Panc1 (cell line): ENCODE data around the gene TCEA3. TPM values are rescaled to one million over a fixed set of nuclear protein-coding genes. Genes with fewer than 3 reads are reported as not detected.

ENCODE experiments used
- ATAC-seq: fragments of 200-7000 bp; cut with Tn5 transposase; 2 replicates; pipeline ENCODE4 v1.9.1; 2020; ENCODE audit warnings: mild to moderate bottlenecking, moderate library complexity
- Bru-seq: library from RNA; stranded (reverse); fragments of 400-500 nt; gene quantifications from one replicate; lab custom pipeline; 2021; lab: Mats Ljungman, UMichigan
- BruChase-seq, 2 experiments: library from RNA; stranded (reverse); fragments of 400-500 nt; gene quantifications; one replicate each; lab custom pipeline; 2021; lab: Mats Ljungman, UMichigan
- BruUV-seq: library from RNA; stranded (reverse); fragments of 400-500 nt; replicated peaks from 2 replicates; lab custom pipeline; 2021; lab: Mats Ljungman, UMichigan
- CTCF ChIA-PET: fragments of 300-600 bp; sonication (Branson Sonifier 250); formaldehyde crosslinking; loops from one replicate; lab custom pipeline; 2022; ENCODE audit warnings: antibody characterized with exemption; lab: Charles Lee
- POLR2A ChIA-PET: fragments of 300-600 bp; sonication (Branson Sonifier 250); formaldehyde crosslinking; loops from one replicate; lab custom pipeline; 2022; ENCODE audit warnings: antibody characterized with exemption; lab: Charles Lee
- DNase-seq: peaks from one replicate; pipeline ENCODE4 v3.0.0-alpha.2; 2010; ENCODE audit warnings: low read depth, low spot score
- H3K27ac ChIP-seq: 2 replicates; pipeline ENCODE4 v1.5.1; 2011; ENCODE audit warnings: mild to moderate bottlenecking, low read length, inconsistent platforms
- H3K27me3 ChIP-seq: fragments of 200-500 bp; sonication (Bioruptor generic); 2 replicates; pipeline ENCODE4 v1.6.0; 2014; ENCODE audit warnings: low read length, inconsistent platforms; ENCODE audit not compliant: control insufficient read depth, insufficient read depth
- H3K36me3 ChIP-seq: fragments of 200-500 bp; sonication (Bioruptor generic); 2 replicates; pipeline ENCODE4 v1.5.1; 2014; ENCODE audit warnings: inconsistent platforms, mild to moderate bottlenecking, low read length, moderate library complexity; ENCODE audit not compliant: control insufficient read depth, insufficient read depth
- H3K4me1 ChIP-seq: 2 replicates; pipeline ENCODE4 v1.5.1; 2011; ENCODE audit warnings: inconsistent platforms, mild to moderate bottlenecking, low read length, moderate library complexity; ENCODE audit not compliant: control insufficient read depth, insufficient read depth
- H3K4me3 ChIP-seq, 2 experiments: 2 replicates each; pipeline ENCODE4 v1.5.1; 2011 to 2012; ENCODE audit warnings: low read depth in 2 of 2, low read length in 2 of 2, mild to moderate bottlenecking in 2 of 2, inconsistent platforms in 1 of 2, moderate library complexity in 1 of 2
- H3K9me3 ChIP-seq: fragments of 200-500 bp; sonication (Bioruptor generic); 2 replicates; pipeline ENCODE4 v1.5.1; 2014; ENCODE audit warnings: low read depth, mild to moderate bottlenecking, inconsistent platforms, low read length, moderate library complexity; ENCODE audit not compliant: control insufficient read depth, insufficient read depth
- POLR2AphosphoS5 ChIP-seq: IDR thresholded peaks from 2 replicates; pipeline ENCODE4 v1.6.1; 2012; ENCODE audit warnings: mild to moderate bottlenecking, low read depth, low read length, moderate library complexity
- SIN3A ChIP-seq: IDR thresholded peaks from 2 replicates; pipeline ENCODE4 v1.6.1; 2012; ENCODE audit warnings: low read depth, mild to moderate bottlenecking, low read length, moderate library complexity, borderline replicate concordance; ENCODE audit not compliant: insufficient read depth
- TCF7L2 ChIP-seq: IDR thresholded peaks from 2 replicates; pipeline ENCODE4 v1.6.1; 2011; ENCODE audit warnings: mild to moderate bottlenecking, low read depth, low read length, inconsistent platforms
- in situ Hi-C: cut with HindIII; loops from 2 replicates; pipeline ENCODE4 v1.10.0; 2016; ENCODE audit warnings: low sequenced_read_pairs, low pct_unique_long_range_greater_than_20kb
- intact Hi-C: fragments of 100-400 bp; cut with micrococcal nuclease; formaldehyde crosslinking; loops from one replicate; pipeline ENCODE4 v1.10.0; 2022; ENCODE audit not compliant: unreplicated experiment
- long read RNA-seq: library from polyadenylated mRNA; unstranded; transcript quantifications from one replicate; pipeline ENCODE4 v2.0.0, GENCODE V29; 2021; ENCODE audit not compliant: unreplicated experiment
- polyA plus RNA-seq: library from polyadenylated mRNA; unstranded; fragments of >200 nt; gene quantifications from one replicate; pipeline ENCODE4 v1.2.1, GENCODE V29; 2012; ENCODE audit warnings: missing spikeins; ENCODE audit not compliant: insufficient read length
- total RNA-seq: library from RNA; stranded (reverse); gene quantifications from one replicate; pipeline ENCODE4 v1.2.1, GENCODE V29; 2021; ENCODE audit not compliant: unreplicated experiment
- TF ChIP-seq, protein P1 (sequence below): fragments of 450-650 bp; IDR thresholded peaks from 2 replicates; pipeline ENCODE4 v1.5.1; 2017; ENCODE audit warnings: mild to moderate bottlenecking
- TF ChIP-seq, protein P2 (sequence below), 2 experiments: IDR thresholded peaks; 2 replicates each; pipeline ENCODE4 v1.6.1; 2011 to 2012; ENCODE audit warnings: low read depth in 2 of 2, control low read depth in 1 of 2, low read length in 1 of 2, mild to moderate bottlenecking in 1 of 2, moderate library complexity in 1 of 2; ENCODE audit not compliant: insufficient read depth in 1 of 2

The TCEA3 gene
- total RNA-seq (8.3 TPM), Bru-seq, nascent RNA (percentile 46 among the genes with signal in this experiment), BruChase-seq, experiment 1, labeled RNA remaining after a 2-hour chase (percentile 52 among the genes with signal in this experiment), BruChase-seq, experiment 2, labeled RNA remaining after a 6-hour chase (percentile 48 among the genes with signal in this experiment)
- polyA plus RNA-seq, result 17.2 TPM
- long read RNA-seq, transcript TCEA3-203 (11 exons, 1,559 nt), result major isoform, 6 of 15 reads
- long read RNA-seq, partial matches to known transcripts, result 4 of 15 reads
- long read RNA-seq, other reads (novel, unspliced or antisense), result 5 of 15 reads

GRCh38 chr1:23424293-23425192, at the start of gene TCEA3:
Gene TCEA3, minus strand, starts transcription at chr1:23424748. Its CDS starts 115 bp downstream, at chr1:23424633.
- in situ Hi-C loops (no loop called here), intact Hi-C loops (no loop called here)
- H3K9me3 ChIP-seq, result no peaks in the 10 kb centered on the region
- no peak within 1 kb of the TSS for H3K27ac ChIP-seq
- H3K4me3 ChIP-seq, result peak within 1 kb of the TSS; percentile 47 to 55
- POLR2A ChIA-PET, result no interaction called here
- H3K4me1 ChIP-seq, result peaks cover 13% of the 10 kb centered on the region
- TF ChIP-seq, protein P1, sequence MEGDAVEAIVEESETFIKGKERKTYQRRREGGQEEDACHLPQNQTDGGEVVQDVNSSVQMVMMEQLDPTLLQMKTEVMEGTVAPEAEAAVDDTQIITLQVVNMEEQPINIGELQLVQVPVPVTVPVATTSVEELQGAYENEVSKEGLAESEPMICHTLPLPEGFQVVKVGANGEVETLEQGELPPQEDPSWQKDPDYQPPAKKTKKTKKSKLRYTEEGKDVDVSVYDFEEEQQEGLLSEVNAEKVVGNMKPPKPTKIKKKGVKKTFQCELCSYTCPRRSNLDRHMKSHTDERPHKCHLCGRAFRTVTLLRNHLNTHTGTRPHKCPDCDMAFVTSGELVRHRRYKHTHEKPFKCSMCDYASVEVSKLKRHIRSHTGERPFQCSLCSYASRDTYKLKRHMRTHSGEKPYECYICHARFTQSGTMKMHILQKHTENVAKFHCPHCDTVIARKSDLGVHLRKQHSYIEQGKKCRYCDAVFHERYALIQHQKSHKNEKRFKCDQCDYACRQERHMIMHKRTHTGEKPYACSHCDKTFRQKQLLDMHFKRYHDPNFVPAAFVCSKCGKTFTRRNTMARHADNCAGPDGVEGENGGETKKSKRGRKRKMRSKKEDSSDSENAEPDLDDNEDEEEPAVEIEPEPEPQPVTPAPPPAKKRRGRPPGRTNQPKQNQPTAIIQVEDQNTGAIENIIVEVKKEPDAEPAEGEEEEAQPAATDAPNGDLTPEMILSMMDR, result no peak
- TF ChIP-seq TCF7L2, result no peak
- TF ChIP-seq POLR2AphosphoS5, result no peak
- TF ChIP-seq, protein P2, sequence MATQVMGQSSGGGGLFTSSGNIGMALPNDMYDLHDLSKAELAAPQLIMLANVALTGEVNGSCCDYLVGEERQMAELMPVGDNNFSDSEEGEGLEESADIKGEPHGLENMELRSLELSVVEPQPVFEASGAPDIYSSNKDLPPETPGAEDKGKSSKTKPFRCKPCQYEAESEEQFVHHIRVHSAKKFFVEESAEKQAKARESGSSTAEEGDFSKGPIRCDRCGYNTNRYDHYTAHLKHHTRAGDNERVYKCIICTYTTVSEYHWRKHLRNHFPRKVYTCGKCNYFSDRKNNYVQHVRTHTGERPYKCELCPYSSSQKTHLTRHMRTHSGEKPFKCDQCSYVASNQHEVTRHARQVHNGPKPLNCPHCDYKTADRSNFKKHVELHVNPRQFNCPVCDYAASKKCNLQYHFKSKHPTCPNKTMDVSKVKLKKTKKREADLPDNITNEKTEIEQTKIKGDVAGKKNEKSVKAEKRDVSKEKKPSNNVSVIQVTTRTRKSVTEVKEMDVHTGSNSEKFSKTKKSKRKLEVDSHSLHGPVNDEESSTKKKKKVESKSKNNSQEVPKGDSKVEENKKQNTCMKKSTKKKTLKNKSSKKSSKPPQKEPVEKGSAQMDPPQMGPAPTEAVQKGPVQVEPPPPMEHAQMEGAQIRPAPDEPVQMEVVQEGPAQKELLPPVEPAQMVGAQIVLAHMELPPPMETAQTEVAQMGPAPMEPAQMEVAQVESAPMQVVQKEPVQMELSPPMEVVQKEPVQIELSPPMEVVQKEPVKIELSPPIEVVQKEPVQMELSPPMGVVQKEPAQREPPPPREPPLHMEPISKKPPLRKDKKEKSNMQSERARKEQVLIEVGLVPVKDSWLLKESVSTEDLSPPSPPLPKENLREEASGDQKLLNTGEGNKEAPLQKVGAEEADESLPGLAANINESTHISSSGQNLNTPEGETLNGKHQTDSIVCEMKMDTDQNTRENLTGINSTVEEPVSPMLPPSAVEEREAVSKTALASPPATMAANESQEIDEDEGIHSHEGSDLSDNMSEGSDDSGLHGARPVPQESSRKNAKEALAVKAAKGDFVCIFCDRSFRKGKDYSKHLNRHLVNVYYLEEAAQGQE (IDR thresholded peaks at IDR 0.05; ENCODE audit: insufficient read depth in 1 of 2, low read depth in 2 of 2, low read length in 1 of 2), result no peak
- TF ChIP-seq SIN3A, result no peak
- ATAC-seq (peak; percentile 64), DNase-seq (no peak)
- H3K36me3 ChIP-seq, result no peaks in the 10 kb centered on the region
- H3K27me3 ChIP-seq, result no peaks in the 10 kb centered on the region
- BruUV-seq, result no TSS peak
- CTCF ChIA-PET, result interaction anchor here (0.6 to 0.7 kb wide), 4 partner anchors 80 to 213 kb away, joined by 3 to 8 read pairs (median 4); no protein-coding TSS in a partner anchor

DNA sequence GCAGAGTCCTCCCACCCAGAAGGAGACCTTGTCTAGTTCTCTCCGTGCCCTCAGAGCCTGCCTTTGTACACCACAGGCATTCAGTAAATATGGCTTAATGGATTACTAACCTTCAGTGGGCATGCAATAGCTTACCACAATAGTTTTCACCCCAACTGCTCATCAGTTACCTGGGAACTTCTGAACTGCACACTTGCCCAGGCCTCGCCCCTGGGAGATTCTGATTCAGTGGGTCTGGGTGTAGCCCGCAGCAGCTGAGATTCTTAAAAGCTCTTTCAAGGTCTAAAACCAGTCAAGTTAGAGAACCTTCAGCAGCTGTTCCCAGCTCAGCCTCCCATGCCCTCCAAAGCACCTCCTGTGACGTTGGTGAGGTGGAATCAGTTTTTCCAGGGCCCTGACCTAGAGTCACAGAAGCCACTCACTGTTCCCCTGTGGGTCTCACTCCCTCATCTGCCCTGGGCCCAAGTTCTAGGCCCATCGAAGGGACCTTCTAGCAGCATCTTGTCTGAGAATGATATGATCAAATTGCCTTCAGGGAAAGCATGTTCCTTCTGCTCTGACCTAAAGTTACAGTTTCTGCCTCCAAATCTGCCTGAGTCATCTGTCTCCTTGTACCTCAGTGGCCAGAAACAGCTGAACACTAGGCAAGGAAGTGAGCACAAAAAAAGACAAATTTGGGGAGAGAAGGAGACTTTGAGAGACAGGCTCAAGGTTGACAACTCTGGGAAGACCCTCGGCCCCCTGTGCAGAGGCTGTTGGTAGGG, 48.7 kb upstream of the TCEA3 start:
- TF ChIP-seq, protein P2 (IDR thresholded peaks at IDR 0.05; ENCODE audit: insufficient read depth in 1 of 2, low read depth in 2 of 2, low read length in 1 of 2), result no peak
- no peak for TF ChIP-seq TCF7L2
- TF ChIP-seq SIN3A, result no peak
- ChIA-PET CTCF (no interaction called here), POLR2A (no interaction called here)
- no TSS peak for BruUV-seq
- in situ Hi-C loops, result no loop called here
- Histone ChIP-seq H3K4me1 (peaks cover 13% of the 10 kb centered on the region), H3K36me3 (no peaks in the 10 kb centered on the region), H3K27ac (no peak overlapping the region; the same call in 1 of the 2 replicates), H3K9me3 (no peaks in the 10 kb centered on the region), H3K4me3 (no peak overlapping the region), H3K27me3 (no peaks in the 10 kb centered on the region)
- intact Hi-C loops, result no loop called here
- ATAC-seq (no peak), DNase-seq (no peak)
